Left renal cortex interstitium (tissue), 4 donors: ENCODE data around the gene KIDINS220. TPM values are rescaled to one million over a fixed set of nuclear protein-coding genes. Genes with fewer than 3 reads are reported as not detected.
"Not testable (repeated sequence)": the region's sequence is repeated elsewhere in the genome, so short reads cannot be mapped to it uniquely, and the experiment has no call there.

Experiments used
- DNase-seq, 4 donors: peaks; one replicate each; pipeline ENCODE4 v3.0.0-alpha.2; 2013; ENCODE audit warnings: low read depth in 4 of 4, low spot score in 2 of 4, missing footprints in 1 of 4
- polyA plus RNA-seq, 4 donors: library from polyadenylated mRNA; unstranded; fragments of 120-200 nt; gene quantifications; one replicate each; pipeline ENCODE4 v1.2.1, GENCODE V29; 2013; ENCODE audit not compliant: insufficient read length in 4 of 4

Gene KIDINS220
- polyA plus RNA-seq, 4 donors = 81.8 to 102 (median 95.7) TPM

DNA sequence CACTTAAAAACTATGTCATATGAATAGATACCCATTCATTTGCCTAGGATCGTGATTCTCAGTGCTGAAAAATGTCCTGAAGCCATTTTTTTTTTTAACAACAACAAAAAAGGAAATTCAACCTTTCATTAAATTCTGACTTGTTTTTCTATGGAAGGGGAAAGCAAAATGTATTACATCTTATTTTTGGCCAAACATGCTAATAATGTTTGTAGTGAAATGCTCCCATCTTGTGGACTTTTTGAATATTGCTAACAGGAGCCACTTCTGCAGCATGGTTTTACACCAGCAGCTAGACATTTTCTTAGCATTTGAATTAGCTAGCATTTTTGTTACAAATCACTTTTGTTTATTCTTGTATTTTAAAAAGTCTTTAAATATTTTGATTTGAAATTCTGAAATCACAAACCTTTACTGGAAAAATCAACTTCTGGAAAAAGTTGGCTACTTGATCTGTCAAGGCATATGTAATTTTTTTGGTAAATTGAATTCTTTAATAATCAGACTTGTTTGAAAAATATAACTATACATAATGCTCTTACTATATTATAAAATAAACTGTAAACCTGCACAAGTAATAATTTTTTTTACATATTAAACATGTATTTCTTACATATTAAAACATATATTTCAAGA lies 75.8 kb downstream of the KIDINS220 start:
- DNase-seq = peak in 3 of 4 donors; percentile 3 to 34 (median 14)

GRCh38 chr2:8756716-8757115 lies 80.7 kb downstream of the KIDINS220 start:
- no peak for DNase-seq

DNA sequence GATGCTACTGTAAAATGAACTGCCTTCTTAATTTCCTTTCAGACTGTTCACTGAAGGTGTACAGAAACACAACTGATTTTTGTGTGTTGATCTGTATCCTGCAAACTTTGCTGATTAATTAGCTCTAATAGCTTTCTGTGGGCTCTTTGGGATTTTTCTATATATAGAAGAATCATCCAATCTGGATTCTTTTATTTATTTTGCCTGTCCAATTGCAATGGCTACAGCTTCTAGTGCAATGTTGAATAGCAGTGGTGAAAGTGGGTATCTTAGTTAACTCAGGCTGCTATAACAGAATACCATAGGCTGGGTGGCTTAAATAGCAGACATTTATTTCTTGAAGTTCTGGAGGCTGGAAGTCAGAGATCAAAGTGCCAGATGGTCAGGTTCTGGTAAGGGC lies 81.2 kb downstream of the KIDINS220 start:
- DNase-seq = no peak

GRCh38 chr2:8754106-8754776 lies 83.2 kb downstream of the KIDINS220 start:
- DNase-seq = no peak

- DNase-seq = no peak
Observed at GRCh38 chr2:8753609-8754008, 83.8 kb downstream of the KIDINS220 start.

GRCh38 chr2:8752385-8752784 lies 85.0 kb downstream of the KIDINS220 start:
- DNase-seq = no peak

DNA sequence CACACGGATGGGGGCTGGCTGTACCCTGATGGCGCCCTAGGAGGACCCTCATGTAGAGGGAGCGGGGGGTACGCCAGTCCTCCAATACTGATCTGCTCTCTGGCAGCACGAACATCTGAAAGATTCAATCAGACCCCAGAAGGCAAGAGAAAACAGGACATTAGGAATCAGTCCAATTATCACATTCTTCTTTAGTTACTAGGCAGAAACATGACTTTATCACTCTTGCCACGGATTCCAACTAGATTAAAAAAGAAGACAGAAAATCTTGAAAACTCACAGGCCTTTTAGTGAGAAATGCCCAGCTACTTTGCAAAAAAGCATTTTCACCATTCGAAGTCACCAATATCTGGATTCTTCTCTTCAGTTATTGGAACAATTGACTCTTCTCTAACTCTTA lies 87.2 kb downstream of the KIDINS220 start:
- no peak for DNase-seq

- DNase-seq = no peak
Observed at GRCh38 chr2:8743261-8743660, 94.2 kb downstream of the KIDINS220 start.

DNA sequence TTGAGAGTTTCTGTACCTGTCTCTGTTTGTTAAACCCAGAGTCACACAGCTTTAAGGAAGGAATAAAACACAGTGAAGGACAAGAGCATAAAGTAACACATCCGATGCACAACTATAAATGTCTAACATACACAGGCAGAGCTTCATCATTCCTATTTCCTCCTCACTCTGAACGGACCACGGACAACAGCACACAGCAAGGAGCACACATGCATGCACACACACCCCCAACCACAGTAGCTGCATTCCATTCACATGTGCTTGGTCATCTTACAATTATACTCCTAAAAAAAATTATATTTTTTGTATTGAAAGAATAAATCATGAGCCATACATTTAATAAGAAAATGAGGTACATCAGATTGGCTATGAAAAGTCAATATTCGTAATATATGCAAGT lies 97.3 kb downstream of the KIDINS220 start:
- DNase-seq = no peak

GRCh38 chr2:8737571-8738175 lies 99.7 kb downstream of the KIDINS220 start:
- DNase-seq = no peak

DNA sequence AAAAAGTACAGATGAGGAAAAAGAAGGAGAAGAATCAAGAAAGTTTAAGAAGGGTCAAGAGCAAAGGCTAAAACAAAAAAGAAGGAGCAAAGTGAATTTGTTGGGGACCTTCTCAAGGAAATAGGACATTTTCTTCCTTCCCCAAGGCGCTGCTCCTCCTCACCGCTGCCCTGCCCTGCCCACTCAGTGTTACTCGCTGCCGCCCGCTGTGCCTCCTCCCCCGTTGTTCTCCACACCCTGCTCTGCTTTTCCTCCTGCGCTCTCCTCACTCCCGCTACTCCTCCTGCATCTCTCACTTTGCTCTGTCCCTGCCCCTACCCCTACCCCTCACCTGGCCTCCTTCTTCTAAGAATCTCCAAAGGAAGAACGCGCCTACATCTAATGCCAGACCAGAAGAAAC lies 104.8 kb downstream of the KIDINS220 start:
- DNase-seq = no peak

DNA sequence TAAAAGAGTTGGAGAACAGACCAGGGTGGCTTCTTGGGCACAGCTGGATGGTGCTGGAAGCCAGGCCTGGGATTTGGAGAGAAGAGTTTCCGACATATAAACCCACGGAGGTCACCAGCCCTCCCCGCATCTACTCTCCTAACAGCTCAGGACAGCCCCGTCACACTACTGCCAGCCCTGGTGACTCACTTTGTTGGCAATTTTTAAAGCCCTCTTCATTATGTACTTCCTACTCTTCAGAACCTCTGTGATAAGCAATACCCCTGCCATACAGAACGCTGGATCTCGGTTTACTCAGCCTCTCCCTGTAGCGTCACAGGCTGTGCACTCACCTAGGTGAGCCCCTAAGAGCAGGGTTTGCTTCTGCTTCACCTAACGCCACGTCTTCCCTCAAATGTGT lies 107.5 kb downstream of the KIDINS220 start:
- no peak for DNase-seq

DNA sequence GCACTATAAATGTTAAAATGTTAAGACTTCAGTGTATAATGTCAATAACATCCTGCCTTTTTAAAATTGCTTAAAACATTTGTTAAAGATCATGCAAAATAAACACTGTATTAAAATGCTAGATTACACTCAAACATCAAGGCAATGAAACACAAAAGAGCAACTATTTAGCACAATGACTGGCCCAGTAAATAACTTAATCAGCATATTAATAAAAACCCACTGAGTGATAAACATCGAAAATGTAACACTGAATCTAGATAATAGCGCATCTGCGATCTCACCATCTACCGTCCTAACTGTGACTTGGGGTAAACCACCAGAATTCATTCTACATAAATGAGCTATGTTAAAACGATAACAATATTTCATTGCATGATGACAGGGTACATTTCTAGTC lies 108.3 kb downstream of the KIDINS220 start:
- DNase-seq = not testable (repeated sequence)

- DNase-seq = no peak
Observed at GRCh38 chr2:8728305-8729015, 109.0 kb downstream of the KIDINS220 start.

DNA sequence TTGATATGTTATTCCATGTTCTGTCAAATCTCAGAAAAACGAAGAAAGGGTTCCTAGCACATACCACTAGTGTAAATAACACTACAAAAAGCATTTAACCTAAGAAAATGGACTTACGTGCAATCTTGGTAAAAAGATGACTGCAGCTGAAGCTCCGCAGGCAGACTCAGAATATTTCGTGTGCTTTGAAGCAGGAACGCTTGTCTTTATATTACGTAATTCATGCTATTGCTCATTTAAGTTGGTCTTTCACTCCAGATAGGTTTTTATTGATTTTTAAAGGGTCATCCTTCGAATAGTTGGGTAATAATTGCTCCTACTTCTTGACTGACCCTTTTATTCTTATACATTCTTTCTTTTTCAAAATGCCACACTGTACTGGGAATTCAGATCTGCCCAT lies 111.6 kb downstream of the KIDINS220 start:
- no peak for DNase-seq

GRCh38 chr2:8722986-8723385 lies 114.4 kb downstream of the KIDINS220 start:
- no peak for DNase-seq

DNA sequence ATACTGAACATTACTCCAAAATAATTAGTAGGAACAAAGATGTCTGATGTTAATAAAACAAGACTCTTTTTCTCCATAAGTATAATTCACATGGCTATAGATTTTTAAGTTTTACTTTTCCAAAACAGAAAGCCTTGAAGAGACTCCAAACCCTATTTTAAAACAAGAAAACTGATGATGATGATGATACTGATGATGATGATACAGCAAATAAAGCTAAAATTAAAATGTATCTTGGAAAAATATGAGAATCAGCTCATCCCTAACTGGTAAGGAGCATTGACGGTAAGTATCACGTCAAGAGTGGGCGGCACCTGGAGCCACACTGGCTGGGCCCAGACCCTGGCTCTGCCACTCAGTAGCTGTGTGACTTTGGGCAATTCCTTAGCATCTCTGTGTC lies 116.0 kb downstream of the KIDINS220 start:
- no peak for DNase-seq

GRCh38 chr2:8720741-8721140 lies 116.7 kb downstream of the KIDINS220 start:
- DNase-seq = no peak

DNA sequence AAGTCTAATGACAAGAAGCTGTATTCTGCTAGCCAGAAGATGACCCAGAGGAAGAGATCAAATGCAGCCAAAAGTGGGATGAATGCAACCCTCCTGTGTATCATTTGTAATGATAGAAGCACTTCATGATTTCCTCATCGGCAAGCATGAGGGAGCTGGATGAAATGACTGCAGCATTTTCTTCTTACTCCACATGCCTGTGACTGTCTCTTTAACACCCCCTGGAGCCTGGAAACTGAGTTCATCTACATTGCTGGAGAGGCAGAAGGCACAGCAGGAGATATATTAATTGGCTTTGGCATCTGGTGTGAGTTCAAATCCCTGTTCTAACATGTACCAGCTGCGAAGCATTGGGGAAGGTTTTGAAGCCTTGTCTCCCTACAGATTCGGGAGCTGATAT lies 117.9 kb downstream of the KIDINS220 start:
- DNase-seq = no peak

DNA sequence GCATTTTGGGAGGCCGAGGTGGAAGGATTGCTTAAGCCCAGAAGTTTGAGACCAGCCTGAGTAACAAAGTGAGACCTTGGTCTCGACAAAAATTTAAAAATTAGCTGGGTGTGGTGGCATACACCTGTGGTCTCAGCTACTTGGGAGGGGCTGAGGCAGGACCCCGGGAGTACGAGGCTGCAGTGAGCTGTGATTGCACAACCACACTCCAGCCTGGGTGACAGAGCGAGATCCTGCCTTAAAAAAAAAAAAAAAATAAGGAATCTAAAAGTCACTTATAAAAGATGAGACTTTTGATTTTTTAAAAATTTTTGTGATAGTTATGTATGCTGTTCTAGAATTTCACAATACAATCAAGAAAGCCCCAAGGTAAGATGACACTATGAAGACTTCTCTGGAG lies 122.4 kb downstream of the KIDINS220 start:
- no peak for DNase-seq

GRCh38 chr2:8714283-8714682 lies 123.1 kb downstream of the KIDINS220 start:
- no peak for DNase-seq
